Prostate gland (tissue), 2 donors: ENCODE results near the gene CREB1.

Experiments
- CTCF ChIP-seq, 4 experiments: fragments of 200-600 bp in 2 of 4; fragments of 450-650 bp in 2 of 4; sonication (generic) in 2 of 4; IDR thresholded peaks; 1 replicate in 3 of 4; 2 replicates in 1 of 4; pipeline ENCODE4 v1.5.1; 2016 to 2019; ENCODE audit warnings: antibody characterized with exemption in 4 of 4, mild to moderate bottlenecking in 2 of 4, moderate library complexity in 2 of 4
- POLR2A ChIP-seq: fragments of 450-650 bp; IDR thresholded peaks from one replicate; pipeline ENCODE4 v1.6.1; 2016; ENCODE audit warnings: antibody characterized with exemption, mild to moderate bottlenecking
- POLR2AphosphoS5 ChIP-seq: sonication (generic); formaldehyde crosslinking; IDR thresholded peaks from one replicate; pipeline ENCODE4 v1.6.1; 2017; ENCODE audit warnings: antibody characterized with exemption

GRCh38 chr2:207502577-207503198, 27.1 kb upstream of the CREB1 start:
- TF ChIP-seq CTCF (IDR thresholded peaks at IDR 0.05): no peak
- TF ChIP-seq POLR2AphosphoS5: no peak
- TF ChIP-seq POLR2A: no peak
